WTC11 (cell line): Measurements from ENCODE around the gene EIF1B. TPM values are rescaled to one million over a fixed set of nuclear protein-coding genes. Genes with fewer than 3 reads are reported as not detected.

ENCODE experiments used
- ATAC-seq: fragments of 200-7000 bp; cut with Tn5 transposase; 2 replicates; pipeline ENCODE4 v1.10.0; 2021; ENCODE audit warnings: mild to moderate bottlenecking, moderate library complexity
- CTCF ChIA-PET: fragments of 300-600 bp; sonication (Branson Sonifier 250); formaldehyde crosslinking; loops from one replicate; lab custom pipeline; 2021; ENCODE audit warnings: antibody characterized with exemption; lab: Charles Lee
- POLR2A ChIA-PET: fragments of 350-600 bp; sonication (Branson Sonifier 250); formaldehyde crosslinking; loops from one replicate; lab custom pipeline; 2021; ENCODE audit warnings: antibody characterized with exemption; lab: Charles Lee
- DNase-seq: peaks from one replicate; pipeline ENCODE4 v3.0.0; 2021; ENCODE audit warnings: low spot score
- H3K27ac Mint-ChIP-seq: 2 replicates; pipeline ENCODE4 v1.8.0; 2021; ENCODE audit warnings: mixed read lengths
- H3K27me3 Mint-ChIP-seq: 2 replicates; pipeline ENCODE4 v1.8.0; 2021; ENCODE audit warnings: low read depth, mild to moderate bottlenecking, moderate library complexity, mixed read lengths
- H3K36me3 Mint-ChIP-seq: 2 replicates; pipeline ENCODE4 v1.8.0; 2021; ENCODE audit warnings: mixed read lengths
- H3K4me1 Mint-ChIP-seq: 2 replicates; pipeline ENCODE4 v1.8.0; 2022; ENCODE audit warnings: mixed read lengths
- H3K4me3 Mint-ChIP-seq: 2 replicates; pipeline ENCODE4 v1.8.0; 2021; ENCODE audit warnings: mild to moderate bottlenecking, moderate library complexity, mixed read lengths
- H3K9me3 Mint-ChIP-seq: 2 replicates; pipeline ENCODE4 v1.8.0; 2021; ENCODE audit warnings: mixed read lengths
- ARID4B ChIP-seq: sonication (generic); formaldehyde crosslinking; IDR thresholded peaks from 2 replicates; pipeline ENCODE4 v1.8.0; 2023; ENCODE audit warnings: missing genetic modification reagents, mild to moderate bottlenecking, borderline replicate concordance
- CTCF ChIP-seq: fragments of 200-600 bp; IDR thresholded peaks from 2 replicates; pipeline ENCODE4 v1.8.0; 2022; ENCODE audit warnings: antibody characterized with exemption
- ELF4 ChIP-seq: sonication (generic); formaldehyde crosslinking; IDR thresholded peaks from 2 replicates; pipeline ENCODE4 v1.8.1; 2022; ENCODE audit warnings: low read depth, mild to moderate bottlenecking, moderate library complexity, missing genetic modification reagents
- EMX1 ChIP-seq: fragments of 250-450 bp; sonication (Bioruptor Pico); IDR thresholded peaks from 2 replicates; pipeline ENCODE4 v1.8.0; 2021; ENCODE audit warnings: mild to moderate bottlenecking
- GABPB1 ChIP-seq: sonication (generic); formaldehyde crosslinking; IDR thresholded peaks from 2 replicates; pipeline ENCODE4 v1.8.1; 2023; ENCODE audit warnings: mild to moderate bottlenecking, missing genetic modification reagents
- NFATC4 ChIP-seq: fragments of 250-450 bp; sonication (Bioruptor Pico); IDR thresholded peaks from 2 replicates; pipeline ENCODE4 v1.9.0; 2021; ENCODE audit warnings: mild to moderate bottlenecking
- RELA ChIP-seq: sonication (generic); formaldehyde crosslinking; IDR thresholded peaks from 2 replicates; pipeline ENCODE4 v1.8.1; 2022; ENCODE audit warnings: missing genetic modification reagents, mild to moderate bottlenecking, borderline replicate concordance
- ZSCAN18 ChIP-seq: fragments of 250-450 bp; sonication (Bioruptor Pico); IDR thresholded peaks from 2 replicates; pipeline ENCODE4 v2.1.2; 2022; ENCODE audit warnings: mild to moderate bottlenecking, moderate library complexity
- total RNA-seq: library from RNA; stranded (reverse); gene quantifications from 3 replicates; pipeline ENCODE4 v1.2.3, GENCODE V29; 2021
- TF ChIP-seq, protein P1 (sequence below): sonication (generic); formaldehyde crosslinking; IDR thresholded peaks from 2 replicates; pipeline ENCODE4 v1.8.1; 2023; ENCODE audit warnings: mild to moderate bottlenecking, moderate library complexity, missing genetic modification reagents
- TF ChIP-seq, protein P2 (sequence below): fragments of 250-450 bp; sonication (Bioruptor Pico); IDR thresholded peaks from 2 replicates; pipeline ENCODE4 v1.9.0; 2021; ENCODE audit warnings: mild to moderate bottlenecking

Gene EIF1B
- total RNA-seq, 1 experiment from 2014 or later = 82.0 TPM

DNA sequence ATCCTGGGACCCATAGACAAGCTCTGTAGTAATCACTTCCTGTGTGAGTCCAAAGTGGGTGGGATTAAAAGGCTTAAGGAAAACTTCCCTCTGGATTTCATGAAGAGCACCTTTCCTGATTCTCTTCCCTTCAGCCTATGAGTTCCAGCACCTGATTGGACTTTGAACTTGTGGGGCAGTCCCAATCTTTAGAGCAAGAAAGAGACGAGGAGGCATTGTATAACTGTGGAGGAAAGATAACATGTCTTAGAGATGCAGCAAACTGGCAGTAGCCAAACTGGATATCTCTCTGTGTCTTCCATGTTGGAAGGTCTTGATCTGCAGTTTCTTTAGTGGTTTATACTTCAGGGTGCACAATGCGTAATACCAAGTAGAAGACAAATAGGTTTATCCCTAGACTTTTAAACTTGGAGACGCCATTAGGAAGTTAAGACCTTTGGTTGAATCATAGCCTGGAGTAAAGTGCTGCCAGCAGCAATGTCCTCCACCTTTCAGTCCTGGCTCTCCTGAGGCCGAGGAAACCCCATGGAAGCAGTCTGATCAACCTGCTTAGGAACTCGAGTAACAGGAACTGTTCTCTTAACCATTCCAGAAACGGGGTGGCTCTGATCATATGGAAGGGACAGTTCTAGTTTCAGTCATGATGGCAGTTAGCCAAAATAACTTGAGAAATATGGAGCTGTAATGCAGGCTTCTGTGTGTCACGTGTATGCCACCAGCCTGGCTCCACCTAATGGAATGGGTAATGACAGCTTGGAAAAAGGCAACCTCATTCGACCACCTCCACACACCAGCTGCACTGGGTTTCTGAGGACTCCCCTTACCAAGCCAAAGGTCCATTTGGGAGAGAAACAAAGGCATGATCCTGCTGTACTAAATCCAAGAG, 4.7 kb downstream of the EIF1B start (continued):
- TF ChIP-seq, protein P1, sequence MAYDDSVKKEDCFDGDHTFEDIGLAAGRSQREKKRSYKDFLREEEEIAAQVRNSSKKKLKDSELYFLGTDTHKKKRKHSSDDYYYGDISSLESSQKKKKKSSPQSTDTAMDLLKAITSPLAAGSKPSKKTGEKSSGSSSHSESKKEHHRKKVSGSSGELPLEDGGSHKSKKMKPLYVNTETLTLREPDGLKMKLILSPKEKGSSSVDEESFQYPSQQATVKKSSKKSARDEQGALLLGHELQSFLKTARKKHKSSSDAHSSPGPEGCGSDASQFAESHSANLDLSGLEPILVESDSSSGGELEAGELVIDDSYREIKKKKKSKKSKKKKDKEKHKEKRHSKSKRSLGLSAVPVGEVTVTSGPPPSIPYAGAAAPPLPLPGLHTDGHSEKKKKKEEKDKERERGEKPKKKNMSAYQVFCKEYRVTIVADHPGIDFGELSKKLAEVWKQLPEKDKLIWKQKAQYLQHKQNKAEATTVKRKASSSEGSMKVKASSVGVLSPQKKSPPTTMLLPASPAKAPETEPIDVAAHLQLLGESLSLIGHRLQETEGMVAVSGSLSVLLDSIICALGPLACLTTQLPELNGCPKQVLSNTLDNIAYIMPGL (CRISPR knock-in tag) = no peak
- TF ChIP-seq EMX1 (CRISPR knock-in tag) (no peak), RELA (CRISPR knock-in tag) (no peak), ZSCAN18 (no peak), NFATC4 (CRISPR knock-in tag) (0 out of 2 replicates have a peak, but pooled peaks have one; percentile 10)

- no peak for TF ChIP-seq ELF4 (CRISPR knock-in tag)
- TF ChIP-seq CTCF = peak; percentile 74
- no peak for TF ChIP-seq ARID4B
- no peak for TF ChIP-seq GABPB1
- TF ChIP-seq, protein P2, sequence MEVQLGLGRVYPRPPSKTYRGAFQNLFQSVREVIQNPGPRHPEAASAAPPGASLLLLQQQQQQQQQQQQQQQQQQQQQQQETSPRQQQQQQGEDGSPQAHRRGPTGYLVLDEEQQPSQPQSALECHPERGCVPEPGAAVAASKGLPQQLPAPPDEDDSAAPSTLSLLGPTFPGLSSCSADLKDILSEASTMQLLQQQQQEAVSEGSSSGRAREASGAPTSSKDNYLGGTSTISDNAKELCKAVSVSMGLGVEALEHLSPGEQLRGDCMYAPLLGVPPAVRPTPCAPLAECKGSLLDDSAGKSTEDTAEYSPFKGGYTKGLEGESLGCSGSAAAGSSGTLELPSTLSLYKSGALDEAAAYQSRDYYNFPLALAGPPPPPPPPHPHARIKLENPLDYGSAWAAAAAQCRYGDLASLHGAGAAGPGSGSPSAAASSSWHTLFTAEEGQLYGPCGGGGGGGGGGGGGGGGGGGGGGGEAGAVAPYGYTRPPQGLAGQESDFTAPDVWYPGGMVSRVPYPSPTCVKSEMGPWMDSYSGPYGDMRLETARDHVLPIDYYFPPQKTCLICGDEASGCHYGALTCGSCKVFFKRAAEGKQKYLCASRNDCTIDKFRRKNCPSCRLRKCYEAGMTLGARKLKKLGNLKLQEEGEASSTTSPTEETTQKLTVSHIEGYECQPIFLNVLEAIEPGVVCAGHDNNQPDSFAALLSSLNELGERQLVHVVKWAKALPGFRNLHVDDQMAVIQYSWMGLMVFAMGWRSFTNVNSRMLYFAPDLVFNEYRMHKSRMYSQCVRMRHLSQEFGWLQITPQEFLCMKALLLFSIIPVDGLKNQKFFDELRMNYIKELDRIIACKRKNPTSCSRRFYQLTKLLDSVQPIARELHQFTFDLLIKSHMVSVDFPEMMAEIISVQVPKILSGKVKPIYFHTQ (CRISPR knock-in tag) = no peak
- DNase-seq (no peak), ATAC-seq (peak; percentile 75)
- Mint-ChIP-seq H3K27ac (no peak overlapping the region), H3K4me1 (no peaks in the 10 kb centered on the region), H3K36me3 (peaks cover 13% of the 10 kb centered on the region), H3K4me3 (no peak overlapping the region), H3K9me3 (no peaks in the 10 kb centered on the region), H3K27me3 (no peaks in the 10 kb centered on the region)
- POLR2A ChIA-PET = no interaction called here
- CTCF ChIA-PET = interaction anchor here (0.6 to 3.4 kb wide), 15 partner anchors 8 to 372 kb away, joined by 3 to 30 read pairs (median 4); no protein-coding TSS in a partner anchor
These were observed 7.8 kb downstream of the EIF1B start for GRCh38 chr3:40317061-40317855.
